Kidney (tissue), 14 donors: ENCODE data around the gene SRGAP3. TPM values are rescaled to one million over a fixed set of nuclear protein-coding genes. Genes with fewer than 3 reads are reported as not detected.

Experiments
- DNase-seq, 5 donors: peaks; one replicate each; pipeline ENCODE4 v3.0.0-alpha.2; 2013 to 2020
- FAIRE-seq: peaks from 2 replicates; lab custom pipeline; 2012; peaks lifted over from hg19 to GRCh38; lab: Jason Lieb, UNC
- H3K27ac ChIP-seq, 2 donors: one replicate each; pipeline ENCODE4 v1.7.0; 2013; ENCODE audit warnings: low read depth in 2 of 2, low read length in 2 of 2, inconsistent platforms in 1 of 2
- H3K27me3 ChIP-seq: one replicate; pipeline ENCODE4 v1.7.1; 2013; ENCODE audit warnings: low read length, inconsistent platforms; ENCODE audit not compliant: control insufficient read depth, insufficient read depth
- H3K36me3 ChIP-seq, 3 donors: one replicate each; pipeline versions ENCODE4 v1.7.0 to v1.7.1; 2013; ENCODE audit warnings: low read length in 3 of 3, control low read depth in 1 of 3, inconsistent platforms in 1 of 3; ENCODE audit not compliant: insufficient read depth in 3 of 3, control insufficient read depth in 2 of 3
- H3K4me1 ChIP-seq, 3 donors: one replicate each; pipeline versions ENCODE4 v1.7.0 to v1.7.1; 2013; ENCODE audit warnings: low read length in 3 of 3, inconsistent platforms in 1 of 3, low read depth in 1 of 3; ENCODE audit not compliant: control insufficient read depth in 2 of 3, insufficient read depth in 2 of 3
- H3K4me3 ChIP-seq, 3 donors: one replicate each; pipeline versions ENCODE4 v1.7.0 to v1.8.1; 2013; ENCODE audit warnings: low read length in 3 of 3, control low read depth in 1 of 3, inconsistent platforms in 1 of 3
- H3K9ac ChIP-seq, 3 donors: one replicate each; pipeline versions ENCODE4 v1.7.0 to v1.7.1; 2013; ENCODE audit warnings: low read length in 3 of 3, control low read depth in 1 of 3, inconsistent platforms in 1 of 3
- H3K9me3 ChIP-seq, 3 donors: one replicate each; pipeline versions ENCODE4 v1.7.0 to v1.7.1; 2013; ENCODE audit warnings: low read length in 3 of 3, control low read depth in 1 of 3, inconsistent platforms in 1 of 3; ENCODE audit not compliant: control insufficient read depth in 2 of 3, insufficient read depth in 1 of 3
- intact Hi-C: fragments of 100-400 bp; cut with DNase I; formaldehyde crosslinking; loops from one replicate; pipeline ENCODE4 v1.11.1; 2022
- polyA plus RNA-seq: library from polyadenylated mRNA; stranded (reverse); fragments of 350-450 nt; fragmentation: Illumina TruSeq; extraction: RNeasy Lipid Tissue Mini Kit (QIAGEN cat#74804); gene quantifications from one replicate; pipeline ENCODE4 v1.2.3, GENCODE V29; 2014; ENCODE audit warnings: low read depth, low replicate concordance; ENCODE audit not compliant: insufficient read depth
- total RNA-seq: library from RNA; stranded (reverse); fragmentation: NEBNext Ultra II Directional; extraction: Animal tissue kit (Norgen Biotek cat#: 25700); gene quantifications from one replicate; pipeline ENCODE4 v1.2.1, GENCODE V29; 2021
- TF ChIP-seq, protein P1 (sequence below): IDR thresholded peaks from 3 replicates; pipeline ENCODE4 v1.5.1; 2012; ENCODE audit warnings: mild to moderate bottlenecking, moderate library complexity, borderline replicate concordance; ENCODE audit not compliant: insufficient read depth; ENCODE audit errors: extremely low read depth
- donor health status: control.
- donor health status: control.
- donor health status: control.
- donor health status: control.
- donor health status: control.
- donor health status: DM: yes; HTN: yes; CAD: no.
- donor health status: Normal renal cell carcinoma (clear cell type).

The SRGAP3 gene
- total and polyA plus RNA-seq, 2 donors from 2014 or later: 4.1 to 24.3 TPM

DNA sequence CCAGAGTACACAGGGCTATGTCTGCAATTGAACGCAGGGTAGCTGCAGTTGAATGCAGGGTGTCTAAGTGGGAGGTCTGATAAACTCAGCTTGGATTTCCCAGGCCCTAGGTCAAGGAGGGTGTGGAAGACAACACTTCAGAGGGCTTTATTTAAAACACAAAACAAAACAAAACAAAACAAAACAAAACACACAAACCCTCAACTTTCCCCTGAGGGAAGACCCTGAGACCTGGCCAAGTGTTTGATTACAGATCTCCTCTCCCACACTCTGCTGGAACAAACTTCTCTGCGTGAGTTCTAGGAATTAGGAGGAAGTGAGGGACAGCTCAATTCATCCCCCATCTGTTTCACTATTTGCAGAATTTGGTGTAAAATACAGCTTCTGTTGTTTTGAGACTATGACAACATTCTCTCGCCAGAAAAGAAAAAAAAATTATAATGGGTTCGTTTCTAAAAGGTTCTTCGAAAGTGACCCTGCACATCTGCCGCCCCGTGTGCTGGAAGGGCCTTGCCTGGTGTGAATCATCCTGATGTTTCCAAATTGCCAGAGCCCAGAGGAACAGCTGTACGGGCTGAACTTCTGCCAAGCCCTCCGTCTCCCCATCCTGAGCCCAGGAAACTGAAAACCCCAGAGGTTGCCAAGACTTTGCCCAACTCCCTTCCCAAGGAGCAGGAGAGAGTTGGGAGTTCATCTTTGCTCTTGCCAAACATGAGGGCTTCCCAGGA is 212.9 kb downstream of the SRGAP3 start:
- no peak for FAIRE-seq

GRCh38 chr3:9035961-9036360 is 213.5 kb downstream of the SRGAP3 start:
- FAIRE-seq: no peak

More for the DNA sequence above, 212.9 kb downstream of the SRGAP3 start:
- peaks cover 0 to 4% (median 0%) of the 10 kb centered on the region in 3 donors for H3K4me1 ChIP-seq
- peak in 3 of 5 donors; percentile 38 to 73 (median 59) for DNase-seq
- H3K27ac ChIP-seq: no peak overlapping the region
- H3K4me3 ChIP-seq: no peak overlapping the region
- H3K9ac ChIP-seq: no peak overlapping the region
- H3K36me3 ChIP-seq: no peaks in the 10 kb centered on the region
- intact Hi-C loops: no loop called here
- no peaks in the 10 kb centered on the region for H3K27me3 ChIP-seq
- no peaks in the 10 kb centered on the region for H3K9me3 ChIP-seq
- TF ChIP-seq, protein P1, sequence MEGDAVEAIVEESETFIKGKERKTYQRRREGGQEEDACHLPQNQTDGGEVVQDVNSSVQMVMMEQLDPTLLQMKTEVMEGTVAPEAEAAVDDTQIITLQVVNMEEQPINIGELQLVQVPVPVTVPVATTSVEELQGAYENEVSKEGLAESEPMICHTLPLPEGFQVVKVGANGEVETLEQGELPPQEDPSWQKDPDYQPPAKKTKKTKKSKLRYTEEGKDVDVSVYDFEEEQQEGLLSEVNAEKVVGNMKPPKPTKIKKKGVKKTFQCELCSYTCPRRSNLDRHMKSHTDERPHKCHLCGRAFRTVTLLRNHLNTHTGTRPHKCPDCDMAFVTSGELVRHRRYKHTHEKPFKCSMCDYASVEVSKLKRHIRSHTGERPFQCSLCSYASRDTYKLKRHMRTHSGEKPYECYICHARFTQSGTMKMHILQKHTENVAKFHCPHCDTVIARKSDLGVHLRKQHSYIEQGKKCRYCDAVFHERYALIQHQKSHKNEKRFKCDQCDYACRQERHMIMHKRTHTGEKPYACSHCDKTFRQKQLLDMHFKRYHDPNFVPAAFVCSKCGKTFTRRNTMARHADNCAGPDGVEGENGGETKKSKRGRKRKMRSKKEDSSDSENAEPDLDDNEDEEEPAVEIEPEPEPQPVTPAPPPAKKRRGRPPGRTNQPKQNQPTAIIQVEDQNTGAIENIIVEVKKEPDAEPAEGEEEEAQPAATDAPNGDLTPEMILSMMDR: no peak

GRCh38 chr3:9035473-9035872 is 214.0 kb downstream of the SRGAP3 start:
- H3K9me3 ChIP-seq: no peaks in the 10 kb centered on the region
- no peaks in the 10 kb centered on the region for H3K27me3 ChIP-seq
- no peak overlapping the region for H3K9ac ChIP-seq
- H3K4me3 ChIP-seq: no peak overlapping the region
- FAIRE-seq (no peak), DNase-seq (no peak)
- intact Hi-C loops: no loop called here
- TF ChIP-seq, protein P1: no peak
- peaks cover 0 to 4% (median 0%) of the 10 kb centered on the region in 3 donors for H3K4me1 ChIP-seq
- no peak overlapping the region for H3K27ac ChIP-seq
- no peaks in the 10 kb centered on the region for H3K36me3 ChIP-seq

More at GRCh38 chr3:9035961-9036360, 213.5 kb downstream of the SRGAP3 start:
- no peak overlapping the region for H3K27ac ChIP-seq
- H3K4me1 ChIP-seq: peaks cover 0 to 4% (median 0%) of the 10 kb centered on the region in 3 donors
- intact Hi-C loops: no loop called here
- DNase-seq: no peak
- no peak overlapping the region for H3K9ac ChIP-seq
- H3K36me3 ChIP-seq: no peaks in the 10 kb centered on the region
- H3K9me3 ChIP-seq: no peaks in the 10 kb centered on the region
- TF ChIP-seq, protein P1: no peak
- no peaks in the 10 kb centered on the region for H3K27me3 ChIP-seq
- H3K4me3 ChIP-seq: no peak overlapping the region

DNA sequence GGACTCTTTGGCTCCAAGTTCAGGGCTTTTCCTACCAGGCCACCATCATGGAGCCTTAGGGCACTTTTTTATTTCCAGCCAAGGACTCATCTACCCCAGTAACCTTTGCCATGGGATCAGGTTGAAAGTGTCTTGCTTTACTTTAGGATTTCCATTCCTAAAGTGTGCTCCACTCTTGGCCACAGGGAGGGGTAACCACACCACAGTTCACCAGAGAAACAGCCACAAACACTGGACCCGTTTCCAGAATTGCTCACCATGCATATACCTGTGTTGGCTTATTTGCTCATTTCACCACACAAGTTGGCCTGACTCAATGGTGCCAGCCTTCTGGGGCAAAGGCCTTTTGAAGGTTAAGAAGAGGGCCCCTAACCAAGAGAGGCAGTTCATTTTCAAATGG is 215.6 kb downstream of the SRGAP3 start:
- intact Hi-C loops: no loop called here
- TF ChIP-seq, protein P1: no peak
- FAIRE-seq (no peak), DNase-seq (no peak)
- Histone ChIP-seq H3K9me3 (no peaks in the 10 kb centered on the region), H3K9ac (no peak overlapping the region), H3K4me1 (peaks cover 0 to 4% (median 0%) of the 10 kb centered on the region in 3 donors), H3K36me3 (no peaks in the 10 kb centered on the region), H3K27ac (no peak overlapping the region), H3K27me3 (no peaks in the 10 kb centered on the region), H3K4me3 (no peak overlapping the region)
